NCI-H2171 (cell line): Measurements from ENCODE around the gene GCN1.
"Not testable (repeated sequence)": the region's sequence is repeated elsewhere in the genome, so short reads cannot be mapped to it uniquely, and the experiment has no call there.

Source experiments
- DNase-seq: peaks from one replicate; lab custom pipeline; 2025; lab: John Stamatoyannopoulos, UW

GCN1 gene, protein sequence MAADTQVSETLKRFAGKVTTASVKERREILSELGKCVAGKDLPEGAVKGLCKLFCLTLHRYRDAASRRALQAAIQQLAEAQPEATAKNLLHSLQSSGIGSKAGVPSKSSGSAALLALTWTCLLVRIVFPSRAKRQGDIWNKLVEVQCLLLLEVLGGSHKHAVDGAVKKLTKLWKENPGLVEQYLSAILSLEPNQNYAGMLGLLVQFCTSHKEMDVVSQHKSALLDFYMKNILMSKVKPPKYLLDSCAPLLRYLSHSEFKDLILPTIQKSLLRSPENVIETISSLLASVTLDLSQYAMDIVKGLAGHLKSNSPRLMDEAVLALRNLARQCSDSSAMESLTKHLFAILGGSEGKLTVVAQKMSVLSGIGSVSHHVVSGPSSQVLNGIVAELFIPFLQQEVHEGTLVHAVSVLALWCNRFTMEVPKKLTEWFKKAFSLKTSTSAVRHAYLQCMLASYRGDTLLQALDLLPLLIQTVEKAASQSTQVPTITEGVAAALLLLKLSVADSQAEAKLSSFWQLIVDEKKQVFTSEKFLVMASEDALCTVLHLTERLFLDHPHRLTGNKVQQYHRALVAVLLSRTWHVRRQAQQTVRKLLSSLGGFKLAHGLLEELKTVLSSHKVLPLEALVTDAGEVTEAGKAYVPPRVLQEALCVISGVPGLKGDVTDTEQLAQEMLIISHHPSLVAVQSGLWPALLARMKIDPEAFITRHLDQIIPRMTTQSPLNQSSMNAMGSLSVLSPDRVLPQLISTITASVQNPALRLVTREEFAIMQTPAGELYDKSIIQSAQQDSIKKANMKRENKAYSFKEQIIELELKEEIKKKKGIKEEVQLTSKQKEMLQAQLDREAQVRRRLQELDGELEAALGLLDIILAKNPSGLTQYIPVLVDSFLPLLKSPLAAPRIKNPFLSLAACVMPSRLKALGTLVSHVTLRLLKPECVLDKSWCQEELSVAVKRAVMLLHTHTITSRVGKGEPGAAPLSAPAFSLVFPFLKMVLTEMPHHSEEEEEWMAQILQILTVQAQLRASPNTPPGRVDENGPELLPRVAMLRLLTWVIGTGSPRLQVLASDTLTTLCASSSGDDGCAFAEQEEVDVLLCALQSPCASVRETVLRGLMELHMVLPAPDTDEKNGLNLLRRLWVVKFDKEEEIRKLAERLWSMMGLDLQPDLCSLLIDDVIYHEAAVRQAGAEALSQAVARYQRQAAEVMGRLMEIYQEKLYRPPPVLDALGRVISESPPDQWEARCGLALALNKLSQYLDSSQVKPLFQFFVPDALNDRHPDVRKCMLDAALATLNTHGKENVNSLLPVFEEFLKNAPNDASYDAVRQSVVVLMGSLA (N-terminal part only)

GRCh38 chr12:120194534-120195395, at the start of gene GCN1:
Gene GCN1, minus strand, starts transcription at chr12:120194715. Its CDS starts 18 bp downstream, at chr12:120194697.
- DNase-seq, result peak; percentile 62

DNA sequence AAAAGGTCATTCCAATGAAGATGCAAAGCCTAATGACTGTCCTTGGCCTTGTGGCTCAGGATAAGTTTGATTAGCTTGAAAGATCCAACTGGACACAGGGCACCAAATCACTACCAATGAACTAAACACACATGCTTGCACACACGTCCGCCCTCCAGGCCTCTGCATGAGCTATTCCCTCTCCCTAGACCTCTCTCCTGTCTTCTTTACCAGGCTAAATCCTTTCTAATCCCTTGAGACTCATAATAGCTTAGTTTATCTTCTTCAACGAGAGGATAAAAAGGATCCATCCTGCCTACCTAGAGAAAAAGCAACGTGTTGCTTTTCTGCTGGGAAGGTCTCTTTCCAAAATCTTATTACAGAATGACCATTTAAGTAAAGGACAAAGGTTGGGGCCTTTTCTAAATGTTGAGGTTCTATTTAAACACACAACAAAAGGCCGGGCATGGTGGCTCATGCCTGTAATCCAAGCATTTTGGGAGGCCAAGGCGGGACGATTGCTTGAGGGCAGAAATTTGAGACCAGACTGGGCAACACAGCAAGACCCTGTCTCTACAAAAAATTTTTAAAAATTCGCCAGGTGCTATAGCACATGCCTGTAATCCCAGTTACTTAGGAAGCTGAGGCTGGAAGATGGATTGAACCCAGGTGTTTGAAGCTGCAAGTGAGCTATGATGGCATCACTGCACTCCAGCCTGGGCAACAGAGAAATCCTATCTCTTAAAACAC, 48.6 kb upstream of the GCN1 start:
- DNase-seq, result no peak

DNA sequence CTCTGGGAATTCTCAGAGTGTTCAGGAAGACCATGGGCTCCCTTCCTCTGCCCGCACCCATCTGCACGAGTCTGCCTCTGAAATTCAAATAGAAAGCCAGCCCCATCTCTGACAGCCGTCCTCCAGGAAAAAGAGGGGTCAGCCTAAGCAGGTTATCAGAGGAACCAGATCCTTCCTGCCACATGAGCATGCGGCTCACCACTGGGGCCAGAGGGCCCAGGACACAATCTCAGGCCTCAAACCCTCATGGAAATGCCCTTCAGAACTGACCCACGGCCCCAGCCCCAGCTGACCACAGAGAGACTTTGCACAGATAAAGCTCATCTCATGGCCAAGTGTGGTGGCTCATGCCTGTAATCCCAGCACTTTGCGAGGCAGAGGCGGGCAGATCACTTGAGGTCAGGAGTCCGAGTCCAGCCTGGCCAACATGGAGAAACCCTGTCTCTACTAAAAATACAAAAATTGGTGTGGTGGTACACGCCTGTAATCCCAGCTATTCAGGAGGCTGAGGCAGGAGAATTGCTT, 47.8 kb upstream of the GCN1 start:
- no peak for DNase-seq

GRCh38 chr12:120241561-120242274, 47.2 kb upstream of the GCN1 start:
- DNase-seq, result no peak

DNA sequence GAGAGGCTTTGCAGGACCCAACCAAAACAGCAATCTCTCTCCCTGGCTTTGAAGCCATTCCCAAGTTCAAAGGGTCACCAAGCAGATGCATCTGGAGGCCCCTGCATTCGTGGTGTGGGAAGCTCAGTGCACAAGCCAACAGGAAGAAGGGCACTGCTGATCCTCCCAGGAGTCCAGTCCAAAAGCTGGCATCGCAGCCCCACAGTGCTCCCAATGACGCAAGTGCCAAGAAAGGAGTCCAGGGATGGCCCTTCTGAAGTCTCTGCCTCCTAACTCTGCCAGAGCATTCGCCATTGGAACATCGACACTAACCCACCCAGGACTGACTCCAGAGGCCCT, 45.9 kb upstream of the GCN1 start:
- no peak for DNase-seq

GRCh38 chr12:120239776-120240494, 45.4 kb upstream of the GCN1 start:
- DNase-seq, result no peak

GRCh38 chr12:120238839-120239445, 44.4 kb upstream of the GCN1 start:
- no peak for DNase-seq

DNA sequence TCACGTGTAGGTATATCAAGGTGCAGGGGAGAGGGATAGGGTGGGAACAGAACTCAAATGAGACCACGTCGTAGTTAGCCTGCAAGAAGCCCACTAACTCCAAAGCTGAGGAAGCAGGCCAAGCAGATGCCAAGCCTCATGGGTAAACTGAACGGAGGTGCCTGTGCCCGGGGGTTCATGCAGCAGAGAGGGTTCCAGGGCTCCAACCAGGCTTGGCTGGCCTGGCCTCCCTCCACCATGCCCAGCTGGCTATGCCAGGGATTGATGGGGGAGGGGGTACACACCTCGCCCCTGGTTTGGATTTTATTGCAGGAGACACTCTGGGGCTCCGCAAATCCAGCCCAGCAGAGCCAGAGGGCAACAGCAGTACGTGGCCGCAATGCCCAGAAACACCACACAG, 43.7 kb upstream of the GCN1 start:
- no peak for DNase-seq

DNA sequence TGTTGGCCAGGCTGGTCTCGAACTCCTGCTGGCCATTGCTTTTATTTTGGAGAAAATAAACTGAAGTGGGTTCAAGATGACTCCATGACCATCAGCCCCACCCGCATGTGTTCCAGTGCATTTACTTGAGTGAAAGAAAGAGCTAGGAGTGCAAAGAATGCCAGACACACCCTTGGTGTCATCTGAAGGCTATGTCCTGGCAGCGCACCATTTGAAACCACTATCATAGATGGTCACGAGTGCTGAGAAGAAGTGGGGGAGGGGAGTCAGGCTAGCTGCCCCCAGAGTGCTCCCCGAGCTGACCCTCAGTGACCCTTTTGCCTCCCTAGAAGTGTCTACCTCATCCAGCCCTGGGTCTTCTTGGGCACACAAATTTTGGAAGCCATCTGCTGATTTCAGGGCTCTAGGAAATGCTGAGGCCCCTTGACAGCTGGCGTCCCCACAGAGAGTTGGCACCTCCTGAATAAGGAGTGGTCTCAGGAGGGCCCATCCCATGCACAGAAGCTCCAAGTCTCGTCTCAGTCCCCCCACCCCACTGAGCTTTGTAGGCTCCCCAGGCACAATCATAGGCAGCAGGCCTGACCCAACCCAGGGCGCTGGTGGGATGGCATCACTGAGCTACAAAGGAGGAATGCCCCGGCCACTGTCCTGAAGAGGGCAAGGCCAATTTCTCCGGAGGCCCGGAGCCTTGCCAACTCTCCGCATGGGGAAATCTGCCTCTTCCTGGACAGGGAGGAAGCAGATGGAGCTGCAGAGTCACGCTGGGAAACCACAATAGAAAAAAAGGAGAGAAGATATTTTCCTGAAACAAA, 43.1 kb upstream of the GCN1 start:
- DNase-seq, result peak; percentile 76

DNA sequence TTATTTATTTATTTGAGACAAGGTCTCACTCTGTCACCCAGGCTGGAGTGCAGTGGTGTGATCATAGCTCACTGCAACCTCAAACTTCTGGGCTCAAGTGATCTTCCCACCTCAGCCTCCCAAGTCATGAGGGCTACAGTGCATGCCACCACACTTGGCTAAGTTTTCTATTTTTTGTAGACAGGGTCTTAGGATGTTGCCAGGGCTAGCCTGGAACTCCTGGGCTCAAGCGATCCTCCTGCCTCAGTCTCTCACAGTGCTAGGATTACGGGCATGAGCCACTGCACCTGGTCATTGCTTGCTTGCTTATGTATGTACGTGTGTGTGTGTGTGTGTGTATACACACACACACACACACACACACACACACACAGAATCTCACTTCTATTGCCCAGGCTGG, 42.3 kb upstream of the GCN1 start:
- DNase-seq, result not testable (repeated sequence)

DNA sequence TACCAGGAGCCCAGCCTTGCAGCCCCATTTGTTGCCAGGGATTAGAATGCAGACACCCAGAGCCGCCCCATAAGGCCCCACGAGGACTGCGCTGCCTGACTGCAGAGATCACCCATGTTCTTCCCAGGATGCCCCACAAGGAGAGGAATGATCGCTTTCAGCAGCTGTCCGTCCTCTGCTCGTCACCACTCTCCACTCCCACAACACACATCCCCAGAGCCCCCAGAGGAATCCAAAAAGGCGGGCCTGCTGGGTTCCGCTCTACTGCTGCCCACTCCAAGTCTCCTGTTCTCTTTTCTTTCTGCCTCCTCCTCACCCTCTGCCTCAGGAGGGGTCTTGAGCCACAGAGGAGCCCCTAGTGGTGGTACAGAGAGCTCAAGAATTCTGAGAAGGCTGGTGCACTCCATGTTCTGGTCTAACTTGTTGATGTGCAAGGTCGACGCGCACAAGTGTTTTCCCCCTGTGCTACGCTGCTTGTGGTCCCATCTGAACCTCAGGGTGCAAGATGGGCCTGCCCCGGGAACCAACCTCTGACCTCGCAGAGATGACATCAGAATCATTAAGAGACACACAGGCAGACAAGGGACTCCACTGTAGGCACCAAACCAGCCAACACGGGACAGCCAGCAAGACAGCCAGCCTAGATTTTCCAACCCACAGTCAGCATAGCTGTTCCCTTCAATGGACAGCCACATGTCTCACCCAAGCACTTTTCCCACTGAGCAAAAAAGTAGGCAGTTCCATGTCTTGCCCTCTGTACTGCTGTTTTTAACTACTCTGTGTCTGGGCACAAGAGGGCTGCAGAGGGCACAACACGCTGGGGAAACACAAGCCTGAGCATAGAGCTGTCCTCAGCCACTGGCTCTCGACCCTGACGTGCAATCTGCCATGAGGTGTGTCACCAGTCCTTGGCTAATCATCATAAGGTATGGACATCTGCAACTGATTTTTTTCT, 41.1 kb upstream of the GCN1 start:
- DNase-seq, result no peak

DNA sequence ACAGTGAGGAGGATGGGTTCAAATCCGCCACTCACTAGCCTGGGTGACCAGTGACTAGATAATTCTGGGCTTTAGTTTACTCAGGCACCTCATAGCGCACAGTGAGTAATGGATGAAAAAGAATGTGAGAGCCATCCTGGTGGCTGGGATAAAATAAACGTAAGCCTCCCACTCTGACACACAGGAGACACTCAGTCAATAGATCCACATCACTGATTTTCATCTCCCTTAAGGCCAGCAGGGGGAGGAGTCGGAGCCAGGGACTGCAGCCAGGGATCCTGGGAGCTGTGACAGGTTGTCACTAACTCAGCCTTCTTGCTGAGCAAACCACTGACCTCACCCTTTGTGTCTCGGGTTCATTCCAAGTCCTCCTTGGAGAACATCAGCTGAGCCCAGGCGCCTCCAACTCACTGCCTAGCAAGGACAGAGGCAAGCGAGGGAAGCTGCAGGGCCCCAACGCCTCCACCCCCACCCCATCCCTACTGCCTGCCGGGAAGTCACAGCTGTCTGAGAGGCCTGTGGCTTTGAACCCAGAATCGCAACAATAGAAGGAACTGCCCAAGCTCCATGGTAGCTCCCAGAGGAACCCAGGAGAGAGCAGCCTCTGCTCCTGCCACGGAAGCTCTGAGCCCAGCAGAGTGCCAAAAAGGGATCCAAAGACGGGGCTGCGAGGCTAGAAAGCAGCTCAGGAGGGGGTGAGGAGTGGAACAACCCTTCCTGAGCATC, 40.3 kb upstream of the GCN1 start:
- peak; percentile 43 for DNase-seq

GRCh38 chr12:120231316-120232011, 36.9 kb upstream of the GCN1 start:
- no peak for DNase-seq

- DNase-seq, result no peak
Observed at GRCh38 chr12:120230974-120231315, 36.4 kb upstream of the GCN1 start.

DNA sequence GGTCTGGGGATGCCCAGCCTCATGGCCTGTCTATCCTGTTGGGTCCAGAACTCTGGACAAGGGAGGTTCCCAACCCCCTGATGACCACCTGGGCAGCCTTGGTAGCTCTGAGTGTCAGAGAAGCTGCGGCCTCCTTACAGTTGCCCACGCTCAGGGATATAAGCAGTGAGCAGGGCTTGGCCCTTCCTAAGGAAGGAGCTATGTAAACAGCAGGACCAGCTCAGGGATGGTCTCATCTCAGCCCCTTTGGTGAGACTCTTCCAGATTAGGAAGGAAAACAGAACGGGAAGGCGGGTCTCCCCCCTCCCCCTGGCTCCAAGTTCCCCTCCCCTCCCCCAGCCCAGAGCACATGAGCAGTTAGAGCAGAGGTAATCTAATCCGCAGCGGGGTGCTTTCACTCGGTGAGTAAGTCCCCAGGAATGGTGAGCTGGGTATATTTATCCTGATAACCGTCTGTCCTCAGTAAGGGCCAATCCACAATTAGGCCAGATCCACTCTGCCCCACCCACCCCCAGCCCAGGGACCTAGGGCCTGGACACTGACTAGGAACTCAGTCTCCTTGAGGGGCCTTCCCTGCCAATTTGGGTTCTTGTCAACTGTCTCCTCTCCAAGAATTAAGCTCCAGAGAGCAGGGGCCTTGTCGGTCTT, 35.9 kb upstream of the GCN1 start:
- peak; percentile 67 for DNase-seq
